GM23338 (cell line): ENCODE results near the gene PJA1.

Experiments
- CREB1 ChIP-seq: fragments of 250-450 bp; sonication (Bioruptor Pico); IDR thresholded peaks from 2 replicates; pipeline ENCODE4 v1.5.0; 2020; ENCODE audit warnings: low read depth, mild to moderate bottlenecking, moderate library complexity
- CTCF ChIP-seq, 2 experiments: fragments of 200-600 bp in 1 of 2; sonication (generic) in 1 of 2; conservative IDR thresholded peaks; 2 replicates each; pipeline versions ENCODE4 v1.5.1 to v1.6.1; 2016 to 2017; ENCODE audit warnings: antibody characterized with exemption in 2 of 2, low read depth in 2 of 2, mild to moderate bottlenecking in 2 of 2, moderate library complexity in 1 of 2

GRCh38 chrX:69142788-69143469 is 22.3 kb downstream of the PJA1 start:
- TF ChIP-seq CREB1 (CRISPR knock-in tag) (no peak), CTCF (conservative IDR thresholded peaks at IDR 0.05; ENCODE audit: low read depth in 2 of 2) (no peak)
